Measurements from ENCODE around the gene HRH2.
"Not testable (repeated sequence)": the region's sequence is repeated elsewhere in the genome, so short reads cannot be mapped to it uniquely, and the experiment has no call there.

The HRH2 gene

DNA sequence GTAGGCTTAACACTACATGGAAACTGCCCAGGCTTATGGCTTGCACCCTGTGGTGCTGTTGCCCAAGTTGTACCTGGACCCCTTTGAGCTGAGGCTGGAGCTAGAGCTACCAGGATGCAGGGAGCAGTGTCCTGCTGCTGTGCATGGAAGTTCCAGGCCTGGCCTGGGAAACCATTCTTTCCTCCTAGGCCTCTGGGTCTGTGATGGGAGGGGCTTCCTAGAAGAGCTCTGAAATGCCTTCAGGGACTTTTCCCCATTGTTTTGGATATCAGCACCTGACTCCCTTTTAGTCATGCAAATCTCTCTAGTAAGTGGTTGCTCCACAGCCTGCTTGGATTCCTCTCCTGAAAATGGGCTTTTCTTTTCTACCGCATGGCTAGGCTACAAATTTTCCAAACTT lies 7.9 kb upstream of the HRH2 start:
- DNase-seq (ENCODE audit: low read depth): no peak

DNA sequence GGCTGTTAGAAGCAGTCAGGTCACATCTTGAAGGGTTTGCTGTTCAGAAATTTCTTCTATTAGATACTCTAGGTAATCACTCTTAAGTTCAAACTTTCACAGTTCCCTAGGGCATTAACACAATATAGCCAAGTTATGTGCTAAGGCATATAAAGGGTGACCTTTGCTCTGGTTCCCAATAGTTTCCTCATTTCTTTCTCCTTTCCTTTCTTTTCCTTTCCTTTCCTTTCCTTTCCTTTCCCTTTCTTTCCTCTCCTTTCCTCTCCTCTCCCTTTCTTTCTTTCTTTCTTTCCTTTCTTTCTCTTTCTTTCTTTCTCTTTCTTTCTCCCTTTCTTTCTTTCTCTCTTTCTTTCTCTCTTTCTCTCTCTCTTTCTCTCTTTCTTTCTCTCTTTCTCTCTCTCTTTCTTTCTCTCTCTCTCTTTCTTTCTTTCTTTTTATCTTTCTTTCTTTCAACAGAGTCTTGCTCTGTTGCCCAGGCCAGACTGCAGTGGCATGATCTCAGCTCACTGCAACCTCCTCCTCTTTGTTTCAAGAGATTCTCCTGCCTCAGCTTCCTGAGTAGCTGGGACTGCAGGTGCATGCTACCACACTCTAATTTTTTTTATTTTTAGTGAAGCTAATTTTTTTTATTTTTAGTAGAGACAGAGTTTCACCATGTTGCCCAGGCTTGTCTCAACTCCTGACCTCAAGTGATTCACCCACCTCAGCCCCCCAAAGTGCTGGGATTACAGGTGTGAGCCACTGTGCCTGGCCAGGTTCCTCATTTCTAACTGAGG lies 7.3 kb upstream of the HRH2 start:
- not testable (repeated sequence) for DNase-seq (ENCODE audit: low read depth)

DNA sequence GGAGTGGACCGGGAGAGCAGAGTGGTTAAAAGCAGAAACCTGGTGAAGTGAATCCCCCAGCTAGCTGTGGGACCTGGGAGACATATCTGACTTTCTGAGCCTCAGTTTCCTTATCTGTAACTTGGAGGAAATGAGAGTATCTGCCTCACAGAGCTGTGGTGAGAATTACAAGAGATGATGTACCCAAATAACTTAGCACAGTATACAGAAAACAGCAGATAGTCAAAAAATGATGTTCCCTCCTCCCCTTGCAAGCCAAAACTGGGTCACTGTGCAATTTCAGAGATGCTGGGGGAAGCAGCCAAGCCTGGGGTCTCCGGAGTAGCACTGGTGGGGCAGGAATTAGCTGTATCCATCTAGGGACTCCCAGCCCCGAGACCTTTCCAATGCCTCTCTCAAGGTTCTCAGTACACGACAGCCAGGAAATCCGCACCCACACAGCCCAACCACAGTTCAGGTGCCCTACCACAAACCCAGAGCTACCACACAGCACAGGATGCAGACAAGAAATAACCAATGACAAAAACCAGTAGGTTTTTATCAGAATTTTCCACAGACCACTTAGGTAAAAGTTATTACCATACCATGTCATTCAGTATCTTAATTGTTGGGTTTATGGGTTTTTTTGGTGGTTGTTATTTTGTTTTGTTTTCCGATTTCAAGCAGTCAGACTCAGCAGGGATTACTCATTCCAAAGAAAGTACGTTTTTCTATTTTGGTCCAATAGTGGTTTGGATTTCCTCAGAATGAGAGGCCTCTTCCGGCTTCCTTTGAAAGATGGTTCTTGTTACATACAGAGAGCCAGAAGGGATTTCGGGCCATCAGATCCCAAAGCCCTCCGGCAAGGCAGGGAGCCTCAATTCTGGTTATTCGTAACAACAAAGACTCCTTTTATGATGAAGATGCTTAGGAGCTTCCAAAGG lies 4.9 kb upstream of the HRH2 start:
- no peak for DNase-seq (ENCODE audit: low read depth)

DNA sequence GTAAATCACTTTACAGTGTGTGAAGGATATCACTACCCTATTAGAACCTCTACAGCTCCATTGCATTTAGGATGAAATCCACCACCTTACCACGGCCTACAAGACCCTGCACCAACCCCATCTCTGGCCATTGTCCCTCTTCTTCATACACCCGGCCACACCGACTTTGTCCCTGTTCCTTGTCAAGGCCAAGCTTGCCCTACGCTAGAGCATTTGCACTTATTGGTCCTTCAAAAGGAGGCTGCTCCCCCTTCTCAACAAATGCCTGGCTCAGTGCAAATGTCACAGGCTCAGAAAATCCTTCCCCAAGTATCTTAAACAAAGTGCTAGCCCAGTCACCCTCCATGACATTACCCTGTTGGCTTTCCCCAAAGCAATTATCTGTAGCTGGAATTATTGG lies 4.1 kb upstream of the HRH2 start:
- no peak for DNase-seq (ENCODE audit: low read depth)

DNA sequence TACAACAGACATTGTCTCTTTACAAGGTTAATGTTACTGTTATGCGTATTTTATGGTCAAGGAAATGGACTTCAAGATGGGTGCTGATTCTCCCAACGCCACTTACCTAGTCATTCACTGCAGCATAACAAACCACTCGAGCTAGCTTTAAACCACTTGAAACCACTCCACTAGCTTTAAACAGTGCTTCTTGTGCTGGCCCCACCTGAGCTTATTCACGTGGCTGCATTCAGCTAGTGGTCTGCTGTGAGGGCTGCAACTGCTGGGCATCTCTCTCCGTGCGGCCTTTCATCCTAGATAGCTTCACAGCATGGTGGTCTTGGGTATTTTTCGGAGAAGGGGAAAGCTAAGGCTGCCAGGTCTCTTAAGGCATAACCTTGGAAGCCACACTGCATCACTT lies 3.5 kb upstream of the HRH2 start:
- no peak for DNase-seq (ENCODE audit: low read depth)

GRCh38 chr5:175654807-175655206 lies 3.1 kb upstream of the HRH2 start:
- no peak for DNase-seq (ENCODE audit: low read depth)

GRCh38 chr5:175655411-175655810 lies 2.5 kb upstream of the HRH2 start:
- no peak for DNase-seq (ENCODE audit: low read depth)

DNA sequence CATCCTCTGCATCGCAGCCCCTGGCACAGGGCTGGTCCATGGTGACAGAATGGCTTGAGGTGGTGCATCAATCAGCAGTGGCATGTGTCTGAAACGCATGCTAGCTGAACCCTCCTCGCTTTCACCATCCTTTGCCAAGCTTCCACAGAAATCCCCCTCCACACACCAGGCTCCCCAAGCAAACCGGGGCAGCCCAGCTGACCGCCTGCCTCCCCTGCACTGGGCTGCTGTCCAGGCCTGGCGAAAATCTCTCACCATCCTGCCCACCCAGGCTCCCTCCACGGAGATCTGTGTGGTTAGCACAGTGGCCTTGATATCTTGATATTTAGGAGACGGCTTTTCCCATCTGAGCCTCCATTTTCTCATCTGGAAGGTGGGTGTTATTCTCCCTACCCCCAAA lies 905 bp upstream of the HRH2 start:
- DNase-seq (ENCODE audit: low read depth): no peak

DNA sequence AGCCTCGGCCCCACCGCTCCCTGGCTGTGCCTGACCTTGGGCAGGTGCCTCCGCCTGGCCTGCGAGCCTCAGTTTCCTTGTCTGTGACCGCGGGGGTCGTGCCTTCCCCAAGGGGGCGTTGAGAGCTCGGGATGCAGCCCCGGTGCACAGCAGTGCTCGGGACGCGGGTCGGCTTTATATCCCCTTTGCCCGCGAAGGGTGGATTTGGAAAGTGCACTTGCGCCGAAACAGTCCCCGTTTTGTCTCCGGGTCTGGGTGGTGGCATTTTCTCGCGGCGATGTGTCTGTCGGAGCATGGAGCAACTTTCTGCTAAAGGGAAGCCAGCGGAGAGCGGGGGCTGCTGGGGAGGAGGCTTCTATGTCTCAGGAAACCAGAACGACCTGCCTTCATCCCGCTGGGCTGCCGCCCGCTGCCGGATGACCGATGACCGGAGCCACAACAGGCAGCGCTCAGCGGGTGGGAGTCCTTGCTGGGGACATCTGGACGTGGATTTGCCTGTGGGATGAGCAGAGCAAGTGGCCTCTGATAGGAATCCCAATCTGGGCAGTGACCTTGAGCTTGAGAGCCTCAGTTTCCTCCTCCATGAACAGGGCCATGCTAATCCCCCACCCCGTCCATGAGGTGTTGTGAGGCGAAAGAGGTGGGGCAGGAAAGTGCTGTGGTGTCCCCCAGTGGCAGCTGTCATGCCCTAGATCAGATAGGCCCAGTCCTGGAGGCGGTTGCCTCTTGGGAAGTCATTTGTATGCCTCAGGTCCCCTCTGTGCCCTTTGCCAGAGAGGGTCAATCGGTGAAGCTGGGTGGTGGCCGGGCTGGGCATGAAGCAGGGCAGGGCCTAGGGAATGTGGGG lies 651 bp downstream of the HRH2 start:
- no peak for DNase-seq (ENCODE audit: low read depth)

DNA sequence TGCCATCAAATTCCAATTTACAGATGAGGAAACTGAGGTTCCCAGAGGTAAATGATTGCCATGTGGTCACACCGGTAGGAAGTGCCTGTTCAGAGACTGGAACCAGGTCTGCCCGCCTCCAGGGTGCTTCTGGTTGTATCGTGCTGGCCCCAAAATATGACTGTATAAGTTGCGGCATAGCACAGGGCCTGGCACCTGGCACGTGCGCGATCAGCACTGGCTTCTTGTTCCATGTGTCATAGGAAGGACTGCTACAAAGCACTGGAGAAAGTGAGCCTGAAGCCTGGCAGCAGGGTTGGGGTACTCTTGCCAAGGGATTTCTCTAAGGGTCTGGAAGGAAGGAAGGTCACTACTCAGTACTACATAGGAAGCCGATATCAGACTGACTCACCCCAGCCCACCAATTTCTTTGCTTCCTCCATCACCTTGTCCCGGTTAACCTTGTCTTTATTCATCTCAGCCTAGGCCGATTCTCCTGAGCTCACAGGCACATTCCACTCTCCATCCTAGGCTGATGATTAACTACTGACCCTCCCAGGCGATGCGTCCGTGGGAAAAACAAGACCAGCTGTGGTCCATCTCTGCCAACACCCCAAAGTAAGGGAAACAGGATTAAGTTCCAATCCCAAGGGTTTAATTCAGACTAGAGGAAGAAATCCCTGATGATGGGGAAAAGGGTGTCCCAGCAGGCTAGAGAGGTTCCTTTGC lies 1.8 kb downstream of the HRH2 start:
- DNase-seq (ENCODE audit: low read depth): no peak

DNA sequence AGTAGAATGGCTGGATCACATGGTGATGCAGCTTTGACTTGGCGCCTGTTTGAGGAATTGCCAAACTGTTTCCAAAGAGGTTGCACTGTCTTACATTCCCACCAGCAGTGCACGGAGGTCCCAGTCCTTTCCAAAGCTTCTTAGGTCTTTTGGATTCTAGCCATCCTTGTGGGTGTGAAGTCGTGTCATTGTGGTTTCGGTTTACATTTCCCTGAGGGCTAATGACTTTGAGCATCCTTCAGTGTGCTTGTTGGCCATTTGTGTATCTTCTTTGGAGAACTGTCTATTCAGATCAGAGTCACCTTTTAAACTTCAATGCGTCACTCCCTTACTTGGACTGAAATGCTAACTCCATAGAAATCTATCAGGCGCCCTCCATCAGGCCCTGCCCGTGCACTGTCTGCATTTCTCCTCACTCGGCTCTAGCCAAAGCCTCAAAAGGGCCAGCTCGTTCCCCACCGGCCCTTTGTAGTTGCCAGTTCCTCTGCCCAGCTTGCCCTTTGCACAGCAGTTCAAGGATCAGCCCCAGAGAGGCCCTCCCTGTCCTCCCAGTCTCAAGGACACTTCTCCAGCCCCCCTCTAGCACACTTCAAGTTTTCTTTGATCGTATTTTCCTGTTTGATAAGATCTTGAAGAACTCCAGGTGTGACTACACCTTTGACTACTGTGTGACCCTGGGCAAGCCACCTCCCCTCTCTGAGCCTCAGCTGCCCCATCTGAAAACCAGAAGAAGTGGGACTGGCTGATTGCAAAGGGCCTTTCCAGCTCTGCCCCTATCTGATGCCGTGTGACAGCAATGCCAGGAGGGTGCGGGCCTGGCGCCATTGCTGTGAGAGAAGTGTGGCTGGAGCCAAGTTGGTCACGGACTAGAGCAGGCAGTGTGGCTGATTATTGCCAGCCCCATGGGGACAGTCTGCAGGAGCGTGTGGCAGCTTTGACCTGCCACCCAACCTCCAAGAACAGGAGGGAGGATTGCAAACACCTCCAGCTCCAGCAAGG lies 5.6 kb downstream of the HRH2 start:
- no peak for DNase-seq (ENCODE audit: low read depth)

- no peak for DNase-seq (ENCODE audit: low read depth)
Measured at GRCh38 chr5:175664723-175665122, 6.9 kb downstream of the HRH2 start.

DNA sequence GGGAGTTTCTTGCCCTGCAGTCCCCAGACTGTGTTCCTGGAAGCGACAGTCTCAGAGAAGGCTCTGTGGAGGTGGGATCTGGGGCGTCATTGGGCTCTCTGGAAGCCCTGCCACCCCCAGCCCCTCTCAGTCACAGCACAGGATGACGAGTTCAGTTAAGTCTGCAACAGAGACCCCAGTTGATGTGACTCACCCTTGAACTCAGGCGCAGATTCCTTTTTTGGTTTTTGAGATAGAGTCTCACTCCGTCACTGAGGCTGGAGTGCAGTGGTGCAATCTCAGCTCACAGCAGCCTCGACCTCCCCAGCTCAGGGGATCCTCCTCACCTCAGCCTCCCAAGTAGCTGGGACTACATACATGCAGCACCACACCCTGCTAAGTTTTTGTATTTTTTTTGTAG lies 8.3 kb downstream of the HRH2 start:
- no peak for DNase-seq (ENCODE audit: low read depth)

- DNase-seq (ENCODE audit: low read depth): no peak
Measured at GRCh38 chr5:175668006-175668405, 10.1 kb downstream of the HRH2 start.

GRCh38 chr5:175670372-175670771 lies 12.5 kb downstream of the HRH2 start:
- DNase-seq (ENCODE audit: low read depth): no peak

GRCh38 chr5:175671013-175671412 lies 13.1 kb downstream of the HRH2 start:
- DNase-seq (ENCODE audit: low read depth): no peak

DNA sequence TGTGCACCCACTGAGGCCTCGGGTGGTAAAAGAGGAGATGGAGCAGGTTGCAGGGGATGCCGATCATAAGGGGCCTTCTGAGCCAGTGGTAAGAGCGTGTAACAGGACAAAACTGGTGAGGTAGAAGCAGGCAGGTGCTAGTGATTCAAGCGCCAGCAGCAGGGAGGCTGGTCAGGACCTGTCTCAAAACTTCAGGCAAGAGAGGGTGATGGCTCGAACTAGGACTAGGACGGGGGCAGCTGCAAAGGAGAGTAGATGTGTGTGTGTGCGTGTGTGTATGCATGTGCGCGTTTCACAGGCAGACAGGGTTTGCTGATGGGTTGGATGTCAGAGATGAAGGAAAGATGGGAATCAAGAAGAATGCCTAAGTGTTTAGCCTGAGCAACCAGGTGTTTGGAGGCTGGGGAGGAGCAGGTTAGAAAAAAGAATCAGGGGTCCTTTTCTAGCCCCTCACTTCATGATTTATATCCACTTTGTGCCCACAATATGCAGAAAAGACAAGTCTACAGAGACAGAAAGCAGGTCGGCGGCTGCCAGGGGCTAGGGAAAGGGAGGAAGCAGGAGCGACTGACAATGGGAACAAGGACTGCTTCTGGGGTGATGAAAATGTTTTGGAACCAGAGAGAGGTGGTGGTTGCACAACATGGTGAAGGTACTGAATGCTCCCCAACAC lies 15.2 kb downstream of the HRH2 start:
- DNase-seq (ENCODE audit: low read depth): no peak

DNA sequence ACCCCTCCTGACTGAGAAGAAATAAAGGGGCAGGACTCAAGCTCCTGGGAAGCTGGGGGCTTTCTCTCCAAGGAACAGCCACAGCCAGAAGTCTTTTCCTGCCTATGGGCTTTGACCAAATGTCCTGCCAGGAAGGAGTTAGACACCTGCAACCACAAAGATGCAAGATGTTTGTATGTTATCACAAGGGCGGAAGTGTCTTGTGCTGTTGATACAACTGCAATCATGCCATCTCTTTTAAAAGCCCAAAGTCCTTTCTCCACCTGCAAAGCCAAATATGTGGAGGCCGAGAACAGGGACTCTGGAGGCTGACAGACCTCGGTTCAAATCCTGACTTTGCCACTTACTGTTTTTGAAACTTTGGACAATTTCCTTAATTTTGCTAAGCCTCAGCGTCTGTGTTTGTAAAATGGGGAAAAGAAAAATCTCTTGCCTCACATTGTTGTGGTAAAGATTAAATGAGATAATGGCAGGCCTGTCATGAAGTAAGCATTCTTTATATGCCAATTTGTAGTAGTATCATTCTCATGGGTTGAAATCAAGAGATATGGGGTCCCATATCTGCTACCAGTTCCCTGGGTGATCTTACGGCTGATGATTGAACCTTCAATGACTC lies 17.0 kb downstream of the HRH2 start:
- DNase-seq (ENCODE audit: low read depth): no peak

- DNase-seq (ENCODE audit: low read depth): no peak
Measured at GRCh38 chr5:175675873-175676272, 18.0 kb downstream of the HRH2 start.

Measured in amniotic epithelial cell (primary cell).